GM12891 (cell line): ENCODE results near the gene ZNF835.

ENCODE experiments used
- PAX5 ChIP-seq: IDR thresholded peaks from 2 replicates; pipeline ENCODE4 v1.6.1; 2011; ENCODE audit warnings: low read length, moderate library complexity, mild to moderate bottlenecking; ENCODE audit not compliant: insufficient read depth, severe bottlenecking
- POLR2A ChIP-seq: IDR thresholded peaks from 2 replicates; pipeline ENCODE4 v1.6.1; 2011; ENCODE audit warnings: low read depth, low read length, control low read depth
- POLR2AphosphoS5 ChIP-seq: IDR thresholded peaks from 2 replicates; pipeline ENCODE4 v1.6.1; 2011; ENCODE audit warnings: low read depth, low read length, control low read depth
- TAF1 ChIP-seq: IDR thresholded peaks from 2 replicates; pipeline ENCODE4 v1.6.1; 2011; ENCODE audit warnings: low read depth, low read length, control low read depth

DNA sequence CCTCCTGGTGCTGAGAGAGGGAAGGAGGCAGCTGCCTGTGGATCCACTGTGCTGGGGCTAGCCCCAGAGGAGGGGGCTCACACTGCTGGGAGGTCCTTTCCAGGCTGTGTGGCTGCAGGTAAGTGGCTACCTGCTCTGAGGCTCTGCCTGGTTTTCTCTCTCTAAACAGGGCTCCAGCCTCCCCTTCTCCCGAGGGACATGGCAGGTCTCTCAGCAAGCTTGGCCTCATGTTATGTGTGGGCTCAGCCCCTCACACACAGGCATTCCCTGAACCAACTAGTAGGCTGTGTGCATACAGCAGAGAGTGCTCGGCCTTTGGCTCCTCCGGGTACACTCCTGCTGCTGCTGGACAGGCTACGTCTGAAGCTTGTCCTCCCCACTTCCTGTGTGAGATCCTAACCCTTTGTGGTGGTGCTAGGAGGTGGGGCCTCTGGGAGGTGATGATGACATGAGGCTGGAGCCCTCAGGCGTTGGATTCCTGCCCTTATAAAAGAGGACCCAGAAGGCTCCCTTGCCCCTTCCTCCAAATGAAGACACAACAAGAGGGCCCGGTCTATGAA lies 4.2 kb downstream of the ZNF835 start:
- TF ChIP-seq POLR2A (no peak), PAX5 (no peak), POLR2AphosphoS5 (no peak), TAF1 (no peak)
